Measurements from ENCODE around the gene C2orf78.
A peak's percentile ranks its signal among the peaks of the same experiment; 100 is the strongest.

C2orf78 gene

GRCh38 chr2:73856214-73856613, 72.2 kb downstream of the C2orf78 start:
- Histone ChIP-seq H3K36me3 (ENCODE audit: insufficient read depth, low read length) (peaks cover 38% of the 10 kb centered on the region), H3K4me1 (ENCODE audit: control insufficient read depth, insufficient read depth, low read length, unreplicated experiment) (peaks cover 45% of the 10 kb centered on the region), H3K4me3 (ENCODE audit: low read depth, low read length) (no peak overlapping the region), H3K27me3 (ENCODE audit: insufficient read depth, low read length) (no peaks in the 10 kb centered on the region), H3K27ac (ENCODE audit: low read depth, low read length) (peak overlapping the region; percentile 61), H2AFZ (ENCODE audit: low read length, unreplicated experiment) (no peak overlapping the region), H3K79me2 (ENCODE audit: control insufficient read depth, insufficient read depth, low read length, unreplicated experiment) (no peaks in the 10 kb centered on the region)

- H2AFZ ChIP-seq (ENCODE audit: low read length, unreplicated experiment): no peak overlapping the region
- peaks cover 38% of the 10 kb centered on the region for H3K36me3 ChIP-seq (ENCODE audit: insufficient read depth, low read length)
- no peaks in the 10 kb centered on the region for H3K79me2 ChIP-seq (ENCODE audit: control insufficient read depth, insufficient read depth, low read length, unreplicated experiment)
- H3K4me3 ChIP-seq (ENCODE audit: low read depth, low read length): no peak overlapping the region
- H3K4me1 ChIP-seq (ENCODE audit: control insufficient read depth, insufficient read depth, low read length, unreplicated experiment): peaks cover 30% of the 10 kb centered on the region
- no peak overlapping the region for H3K27ac ChIP-seq (ENCODE audit: low read depth, low read length)
- H3K27me3 ChIP-seq (ENCODE audit: insufficient read depth, low read length): no peaks in the 10 kb centered on the region
Observed at GRCh38 chr2:73859721-73860586, 76.0 kb downstream of the C2orf78 start.

DNA sequence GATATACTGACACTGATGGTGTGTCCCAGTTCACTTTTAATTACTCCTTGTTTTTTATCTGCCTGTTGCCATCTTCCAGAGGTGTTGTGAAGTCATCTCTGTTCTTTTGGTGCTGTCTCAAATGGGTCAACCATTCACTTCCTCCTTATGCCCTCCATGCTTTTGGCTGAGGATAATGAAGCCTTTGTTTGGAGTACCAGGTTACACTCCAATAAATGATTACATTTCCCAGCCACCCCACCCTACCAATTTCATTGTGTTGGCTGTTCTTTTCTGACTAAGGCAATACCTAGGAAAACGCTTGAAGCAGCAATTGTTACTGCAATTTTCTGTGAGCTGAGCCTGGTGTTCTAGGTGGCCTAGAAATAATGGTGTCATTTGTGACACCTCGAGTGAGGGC, 79.0 kb downstream of the C2orf78 start:
- no peaks in the 10 kb centered on the region for H3K27me3 ChIP-seq (ENCODE audit: insufficient read depth, low read length)
- H3K4me3 ChIP-seq (ENCODE audit: low read depth, low read length): no peak overlapping the region
- H3K79me2 ChIP-seq (ENCODE audit: control insufficient read depth, insufficient read depth, low read length, unreplicated experiment): no peaks in the 10 kb centered on the region
- H3K4me1 ChIP-seq (ENCODE audit: control insufficient read depth, insufficient read depth, low read length, unreplicated experiment): peaks cover 14% of the 10 kb centered on the region
- peaks cover 35% of the 10 kb centered on the region for H3K36me3 ChIP-seq (ENCODE audit: insufficient read depth, low read length)
- H3K27ac ChIP-seq (ENCODE audit: low read depth, low read length): no peak overlapping the region
- no peak overlapping the region for H2AFZ ChIP-seq (ENCODE audit: low read length, unreplicated experiment)

All from ACC112 (cell line).